ENCODE data around the gene ZC3H7A.
A peak's percentile ranks its signal among the peaks of the same experiment; 100 is the strongest.
"Not testable (repeated sequence)": the region's sequence is repeated elsewhere in the genome, so short reads cannot be mapped to it uniquely, and the experiment has no call there.

Gene ZC3H7A

GRCh38 chr16:11819798-11820197 lies 22.7 kb upstream of the ZC3H7A start:
- H3K4me3 ChIP-seq (ENCODE audit: low read depth, low read length): no peak overlapping the region
- TF ChIP-seq CTCF (IDR thresholded peaks at IDR 0.05; ENCODE audit: low read depth, low read length, missing control alignments): no peak
- DNase-seq (ENCODE audit: low read depth): no peak

GRCh38 chr16:11818970-11819369 lies 21.9 kb upstream of the ZC3H7A start:
- not testable (repeated sequence) for DNase-seq (ENCODE audit: low read depth); H3K4me3 ChIP-seq (ENCODE audit: low read depth, low read length)

GRCh38 chr16:11816123-11816522 lies 19.1 kb upstream of the ZC3H7A start:
- H3K4me3 ChIP-seq (ENCODE audit: low read depth, low read length): no peak overlapping the region
- DNase-seq (ENCODE audit: low read depth): no peak
- TF ChIP-seq CTCF (IDR thresholded peaks at IDR 0.05; ENCODE audit: low read depth, low read length, missing control alignments): no peak

- H3K4me3 ChIP-seq (ENCODE audit: low read depth, low read length); DNase-seq (ENCODE audit: low read depth): not testable (repeated sequence)
Measured at GRCh38 chr16:11814800-11815199, 17.7 kb upstream of the ZC3H7A start.

GRCh38 chr16:11806721-11807120 lies 9.7 kb upstream of the ZC3H7A start:
- DNase-seq (ENCODE audit: low read depth): no peak
- no peak for TF ChIP-seq CTCF (IDR thresholded peaks at IDR 0.05; ENCODE audit: low read depth, low read length, missing control alignments)
- H3K4me3 ChIP-seq (ENCODE audit: low read depth, low read length): no peak overlapping the region

- no peak for DNase-seq (ENCODE audit: low read depth)
- H3K4me3 ChIP-seq (ENCODE audit: low read depth, low read length): no peak overlapping the region
- no peak for TF ChIP-seq CTCF (IDR thresholded peaks at IDR 0.05; ENCODE audit: low read depth, low read length, missing control alignments)
Measured at GRCh38 chr16:11805556-11805955, 8.5 kb upstream of the ZC3H7A start.

GRCh38 chr16:11801481-11802021 lies 4.5 kb upstream of the ZC3H7A start:
- DNase-seq (ENCODE audit: low read depth): no peak
- no peak for TF ChIP-seq CTCF (IDR thresholded peaks at IDR 0.05; ENCODE audit: low read depth, low read length, missing control alignments)
- no peak overlapping the region for H3K4me3 ChIP-seq (ENCODE audit: low read depth, low read length)

- no peak for DNase-seq (ENCODE audit: low read depth)
- peak overlapping the region; percentile 66 for H3K4me3 ChIP-seq (ENCODE audit: low read depth, low read length)
- TF ChIP-seq CTCF (IDR thresholded peaks at IDR 0.05; ENCODE audit: low read depth, low read length, missing control alignments): no peak
Measured at GRCh38 chr16:11800382-11800718, 3.3 kb upstream of the ZC3H7A start.

Data from GM12864 (cell line).